SK-N-SH treated with all-trans-retinoic acid at 6 μM for 48 hours (cell line): ENCODE measurements around the gene FKBP9.

Experiments
- ATAC-seq: fragments of 200-7000 bp; cut with Tn5 transposase; 3 replicates; pipeline ENCODE4 v1.9.1; 2020; ENCODE audit warnings: mild to moderate bottlenecking, moderate library complexity
- ARNTL ChIP-seq: fragments of 450-650 bp; formaldehyde crosslinking; IDR thresholded peaks from 2 replicates; pipeline ENCODE4 v1.5.0; 2020; ENCODE audit warnings: low read depth, mild to moderate bottlenecking, moderate library complexity, borderline replicate concordance
- BACH2 ChIP-seq: fragments of 250-450 bp; sonication (Bioruptor Pico); IDR thresholded peaks from 2 replicates; pipeline ENCODE4 v1.9.0; 2021; ENCODE audit warnings: mild to moderate bottlenecking, borderline replicate concordance
- CREB5 ChIP-seq: fragments of 250-450 bp; sonication (Bioruptor Pico); IDR thresholded peaks from 2 replicates; pipeline ENCODE4 v1.5.1; 2020; ENCODE audit warnings: low read depth, mild to moderate bottlenecking, moderate library complexity
- CSDC2 ChIP-seq: fragments of 250-450 bp; sonication (Bioruptor Pico); IDR thresholded peaks from 2 replicates; pipeline ENCODE4 v1.5.0; 2020; ENCODE audit warnings: mild to moderate bottlenecking, moderate library complexity
- CSRNP3 ChIP-seq: fragments of 250-450 bp; sonication (Bioruptor Pico); IDR thresholded peaks from 2 replicates; pipeline ENCODE4 v1.5.1; 2021; ENCODE audit warnings: mild to moderate bottlenecking, moderate library complexity
- ESRRG ChIP-seq: fragments of 250-450 bp; sonication (Bioruptor Pico); IDR thresholded peaks from 2 replicates; pipeline ENCODE4 v1.6.1; 2021; ENCODE audit warnings: mild to moderate bottlenecking
- ISL1 ChIP-seq: fragments of 250-450 bp; sonication (Bioruptor Pico); IDR thresholded peaks from 2 replicates; pipeline ENCODE4 v2.1.2; 2022; ENCODE audit warnings: mild to moderate bottlenecking, moderate library complexity
- OSR1 ChIP-seq: fragments of 250-450 bp; sonication (Bioruptor Pico); IDR thresholded peaks from 2 replicates; pipeline ENCODE4 v1.8.0; 2022; ENCODE audit warnings: moderate library complexity, mild to moderate bottlenecking, inconsistent platforms
- PATZ1 ChIP-seq: fragments of 250-450 bp; sonication (Bioruptor Pico); IDR thresholded peaks from 2 replicates; pipeline ENCODE4 v1.8.0; 2020; ENCODE audit warnings: mild to moderate bottlenecking, moderate library complexity, borderline replicate concordance
- POU6F1 ChIP-seq: fragments of 250-450 bp; sonication (Bioruptor Pico); IDR thresholded peaks from 2 replicates; pipeline ENCODE4 v1.8.0; 2021; ENCODE audit warnings: low read depth, mild to moderate bottlenecking, moderate library complexity, borderline replicate concordance
- PPARA ChIP-seq: fragments of 250-450 bp; sonication (Bioruptor Pico); IDR thresholded peaks from 2 replicates; pipeline ENCODE4 v1.5.0; 2020; ENCODE audit warnings: mild to moderate bottlenecking, borderline replicate concordance
- RARB ChIP-seq: fragments of 250-450 bp; sonication (Bioruptor Pico); IDR thresholded peaks from 2 replicates; pipeline ENCODE4 v1.8.0; 2021; ENCODE audit warnings: mild to moderate bottlenecking, moderate library complexity
- SNAI2 ChIP-seq: fragments of 250-450 bp; sonication (Bioruptor Pico); IDR thresholded peaks from 2 replicates; pipeline ENCODE4 v1.5.0; 2020; ENCODE audit warnings: mild to moderate bottlenecking, moderate library complexity
- TOX ChIP-seq: fragments of 250-450 bp; sonication (Bioruptor Pico); IDR thresholded peaks from 2 replicates; pipeline ENCODE4 v1.8.0; 2021; ENCODE audit warnings: mild to moderate bottlenecking, moderate library complexity, borderline replicate concordance
- TSHZ2 ChIP-seq: fragments of 250-450 bp; sonication (Bioruptor Pico); IDR thresholded peaks from 2 replicates; pipeline ENCODE4 v1.5.0; 2020; ENCODE audit warnings: mild to moderate bottlenecking, moderate library complexity
- ZC3H10 ChIP-seq: fragments of 250-450 bp; sonication (Bioruptor Pico); IDR thresholded peaks from 2 replicates; pipeline ENCODE4 v1.5.1; 2021; ENCODE audit warnings: mild to moderate bottlenecking, moderate library complexity
- ZFP3 ChIP-seq: fragments of 250-450 bp; sonication (Bioruptor Pico); IDR thresholded peaks from 2 replicates; pipeline ENCODE4 v1.5.0; 2020; ENCODE audit warnings: mild to moderate bottlenecking, moderate library complexity
- ZFP30 ChIP-seq: fragments of 450-650 bp; formaldehyde crosslinking; IDR thresholded peaks from 2 replicates; pipeline ENCODE4 v1.5.0; 2022; ENCODE audit warnings: mild to moderate bottlenecking, moderate library complexity
- ZNF565 ChIP-seq: fragments of 450-650 bp; formaldehyde crosslinking; conservative IDR thresholded peaks from 2 replicates; pipeline ENCODE4 v1.5.0; 2020; ENCODE audit warnings: low read depth, mild to moderate bottlenecking, moderate library complexity
- ZNF8 ChIP-seq: fragments of 450-650 bp; formaldehyde crosslinking; IDR thresholded peaks from 2 replicates; pipeline ENCODE4 v1.5.0; 2020; ENCODE audit warnings: mild to moderate bottlenecking, moderate library complexity

Gene FKBP9

GRCh38 chr7:33044401-33044718 is 87.1 kb downstream of the FKBP9 start:
- no peak for ATAC-seq

GRCh38 chr7:33044986-33045385 is 87.7 kb downstream of the FKBP9 start:
- ATAC-seq = no peak
- TF ChIP-seq PPARA (no peak), ZFP30 (no peak), BACH2 (CRISPR knock-in tag) (no peak), ISL1 (CRISPR knock-in tag) (peak; percentile 47; the same call in 1 of the 2 replicates), ARNTL (CRISPR knock-in tag) (no peak)
- TF ChIP-seq, all 23 proteins: peak for 1

More at GRCh38 chr7:33044401-33044718, 87.1 kb downstream of the FKBP9 start:
- TF ChIP-seq ISL1 (CRISPR knock-in tag) (no peak), ESRRG (no peak), CSDC2 (CRISPR knock-in tag) (no peak), ZFP3 (CRISPR knock-in tag) (no peak), RARB (no peak), CSRNP3 (CRISPR knock-in tag) (no peak), TOX (CRISPR knock-in tag) (no peak), PPARA (no peak), SNAI2 (CRISPR knock-in tag) (no peak), ZNF565 (CRISPR knock-in tag) (no peak), CREB5 (CRISPR knock-in tag) (no peak), ZFP30 (no peak), ZC3H10 (no peak)

- TF ChIP-seq ARNTL (CRISPR knock-in tag) (no peak), PPARA (no peak), ZNF8 (no peak), ESRRG (no peak), OSR1 (no peak), SNAI2 (CRISPR knock-in tag) (no peak), ZFP3 (CRISPR knock-in tag) (no peak)
- no peak for ATAC-seq
Measured at GRCh38 chr7:33048257-33048656, 91.0 kb downstream of the FKBP9 start.

GRCh38 chr7:33048704-33049103 is 91.5 kb downstream of the FKBP9 start:
- no peak for TF ChIP-seq PPARA
- peak; percentile 95 for TF ChIP-seq ISL1 (CRISPR knock-in tag)
- no peak for TF ChIP-seq SNAI2 (CRISPR knock-in tag)
- ATAC-seq = no peak

- TF ChIP-seq TOX (CRISPR knock-in tag) = no peak
- peak; percentile 86 for ATAC-seq
Measured at GRCh38 chr7:33050535-33051318, 93.5 kb downstream of the FKBP9 start.

GRCh38 chr7:33053721-33054120 is 96.5 kb downstream of the FKBP9 start:
- no peak for ATAC-seq
- TF ChIP-seq ARNTL (CRISPR knock-in tag) (no peak), ZC3H10 (no peak), ZNF8 (no peak), POU6F1 (CRISPR knock-in tag) (no peak), SNAI2 (CRISPR knock-in tag) (no peak), ZFP3 (CRISPR knock-in tag) (no peak), ISL1 (CRISPR knock-in tag) (no peak), PATZ1 (CRISPR knock-in tag) (no peak), CSDC2 (CRISPR knock-in tag) (no peak), ZNF565 (CRISPR knock-in tag) (no peak), CSRNP3 (CRISPR knock-in tag) (no peak), TSHZ2 (CRISPR knock-in tag) (no peak)
